Esophagus (tissue), 2 donors: ENCODE results near the gene CACNA1H. TPM values are rescaled to one million over a fixed set of nuclear protein-coding genes. Genes with fewer than 3 reads are reported as not detected.

Source experiments
- H3K27ac ChIP-seq, 2 donors: one replicate each; pipeline ENCODE4 v1.5.1; 2013; ENCODE audit warnings: low read depth in 2 of 2, mild to moderate bottlenecking in 2 of 2, inconsistent platforms in 1 of 2, low read length in 1 of 2, moderate library complexity in 1 of 2
- H3K27me3 ChIP-seq, 2 donors: one replicate each; pipeline ENCODE4 v1.6.1; 2013; ENCODE audit warnings: low read length in 2 of 2, control low read depth in 1 of 2, mild to moderate bottlenecking in 1 of 2; ENCODE audit not compliant: insufficient read depth in 2 of 2, control insufficient read depth in 1 of 2
- H3K36me3 ChIP-seq, 2 donors: one replicate each; pipeline ENCODE4 v1.6.1; 2013; ENCODE audit warnings: low read length in 1 of 2; ENCODE audit not compliant: control insufficient read depth in 2 of 2, insufficient read depth in 2 of 2
- H3K4me1 ChIP-seq, 2 donors: one replicate each; pipeline ENCODE4 v1.6.1; 2013; ENCODE audit warnings: low read length in 1 of 2; ENCODE audit not compliant: control insufficient read depth in 2 of 2, insufficient read depth in 2 of 2
- H3K4me3 ChIP-seq, 2 donors: one replicate each; pipeline ENCODE4 v1.5.1; 2013; ENCODE audit warnings: low read length in 2 of 2, mild to moderate bottlenecking in 2 of 2, low read depth in 1 of 2, moderate library complexity in 1 of 2
- H3K9me3 ChIP-seq, 2 donors: one replicate each; pipeline ENCODE4 v1.6.1; 2013; ENCODE audit warnings: mild to moderate bottlenecking in 2 of 2, low read depth in 1 of 2, low read length in 1 of 2, moderate library complexity in 1 of 2; ENCODE audit not compliant: control insufficient read depth in 2 of 2, insufficient read depth in 1 of 2
- WGBS, 2 donors: extraction: QIAGEN DNeasy Blood & Tissue Kit; methylation state at CpG; one replicate each; pipeline ENCODE4 v1.1.7; 2013; 5-methylcytosine and 5-hydroxymethylcytosine counted together
- polyA plus RNA-seq, 2 donors: library from polyadenylated mRNA; stranded (reverse); fragments of 200-250 nt; gene quantifications; one replicate each; pipeline ENCODE4 v1.2.3, GENCODE V29; 2013
- donor health status: healthy with polysubstance abuse.
- donor health status: Bipolar disorder and iron deficiency.

Gene CACNA1H
- polyA plus RNA-seq, 2 donors, result 6.4 to 6.5 TPM

GRCh38 chr16:1176280-1176897, 23.5 kb downstream of the CACNA1H start:
- no peak overlapping the region for H3K4me3 ChIP-seq
- no peaks in the 10 kb centered on the region for H3K27me3 ChIP-seq
- H3K9me3 ChIP-seq, result no peaks in the 10 kb centered on the region
- no peaks in the 10 kb centered on the region for H3K4me1 ChIP-seq
- 80% methylated on average over 21 to 24 of the region's 24 CpGs for WGBS, 2 donors
- H3K27ac ChIP-seq, result no peak overlapping the region
- no peaks in the 10 kb centered on the region for H3K36me3 ChIP-seq

- Histone ChIP-seq H3K27me3 (peaks cover 0 to under 1% of the 10 kb centered on the region in 2 donors), H3K27ac (no peak overlapping the region), H3K4me3 (no peak overlapping the region), H3K4me1 (peaks cover 0 to 5% of the 10 kb centered on the region in 2 donors), H3K9me3 (no peaks in the 10 kb centered on the region), H3K36me3 (no peaks in the 10 kb centered on the region)
- WGBS, 2 donors, result 76 to 80% methylated on average over 19 of the region's 19 CpGs
These were observed 24.1 kb downstream of the CACNA1H start for GRCh38 chr16:1177053-1177452.

- H3K27me3 ChIP-seq, result peaks cover 0 to 2% of the 10 kb centered on the region in 2 donors
- H3K27ac ChIP-seq, result no peak overlapping the region
- WGBS, 2 donors, result 77 to 89% methylated on average over 10 to 12 of the region's 13 CpGs
These were observed 24.8 kb downstream of the CACNA1H start for GRCh38 chr16:1177750-1178149.

GRCh38 chr16:1178295-1178910, 25.5 kb downstream of the CACNA1H start:
- peaks cover 0 to 8% of the 10 kb centered on the region in 2 donors for H3K4me1 ChIP-seq
- H3K27me3 ChIP-seq, result peaks cover 0 to 2% of the 10 kb centered on the region in 2 donors
- no peaks in the 10 kb centered on the region for H3K36me3 ChIP-seq
- no peaks in the 10 kb centered on the region for H3K9me3 ChIP-seq
- no peak overlapping the region for H3K4me3 ChIP-seq
- H3K27ac ChIP-seq, result no peak overlapping the region
- 75 to 78% methylated on average over 21 of the region's 21 CpGs for WGBS, 2 donors

More at GRCh38 chr16:1177750-1178149, 24.8 kb downstream of the CACNA1H start:
- no peaks in the 10 kb centered on the region for H3K9me3 ChIP-seq
- H3K36me3 ChIP-seq, result no peaks in the 10 kb centered on the region
- peaks cover 0 to 8% of the 10 kb centered on the region in 2 donors for H3K4me1 ChIP-seq
- no peak overlapping the region for H3K4me3 ChIP-seq

GRCh38 chr16:1180549-1181403, 27.9 kb downstream of the CACNA1H start:
- Histone ChIP-seq H3K4me3 (no peak overlapping the region), H3K36me3 (no peaks in the 10 kb centered on the region), H3K4me1 (peaks cover 0 to 8% of the 10 kb centered on the region in 2 donors), H3K27me3 (peaks cover 0 to 2% of the 10 kb centered on the region in 2 donors), H3K27ac (peak overlapping the region; percentile 53 to 62), H3K9me3 (no peaks in the 10 kb centered on the region)
- WGBS, 2 donors, result 38 to 51% methylated on average over 38 of the region's 38 CpGs

GRCh38 chr16:1181404-1182315, 28.8 kb downstream of the CACNA1H start:
- Histone ChIP-seq H3K4me1 (peaks cover 0 to 8% of the 10 kb centered on the region in 2 donors), H3K4me3 (no peak overlapping the region), H3K27me3 (peaks cover 0 to 2% of the 10 kb centered on the region in 2 donors), H3K9me3 (no peaks in the 10 kb centered on the region), H3K27ac (peak overlapping the region; percentile 53 to 62), H3K36me3 (no peaks in the 10 kb centered on the region)
- WGBS, 2 donors, result 46 to 49% methylated on average over 38 to 39 of the region's 39 CpGs

GRCh38 chr16:1182316-1182671, 29.4 kb downstream of the CACNA1H start:
- Histone ChIP-seq H3K27me3 (peaks cover 0 to 2% of the 10 kb centered on the region in 2 donors), H3K4me3 (no peak overlapping the region), H3K36me3 (no peaks in the 10 kb centered on the region), H3K27ac (peak overlapping the region; percentile 74 to 82), H3K4me1 (peaks cover 2 to 8% of the 10 kb centered on the region in 2 donors), H3K9me3 (no peaks in the 10 kb centered on the region)
- WGBS, 2 donors, result 17 to 20% methylated on average over 18 to 19 of the region's 19 CpGs

- peak overlapping the region; percentile 74 to 82 for H3K27ac ChIP-seq
- H3K4me3 ChIP-seq, result no peak overlapping the region
- peaks cover 3 to 8% of the 10 kb centered on the region in 2 donors for H3K4me1 ChIP-seq
- no peaks in the 10 kb centered on the region for H3K9me3 ChIP-seq
- 40 to 52% methylated on average over 39 to 45 of the region's 45 CpGs for WGBS, 2 donors
- H3K36me3 ChIP-seq, result no peaks in the 10 kb centered on the region
- peaks cover 0 to 2% of the 10 kb centered on the region in 2 donors for H3K27me3 ChIP-seq
These were observed 30.3 kb downstream of the CACNA1H start for GRCh38 chr16:1182950-1183907.
